DND-41 (cell line): ENCODE measurements around the gene SAMD4B.

ENCODE experiments used
- CTCF ChIP-seq: IDR thresholded peaks from 2 replicates; pipeline ENCODE4 v1.5.1; 2012; ENCODE audit warnings: borderline replicate concordance, low read length, moderate library complexity, mild to moderate bottlenecking; ENCODE audit not compliant: poor library complexity, severe bottlenecking; ENCODE audit errors: extremely low read depth
- EZH2 ChIP-seq: IDR thresholded peaks from 3 replicates; pipeline ENCODE4 v1.6.1; 2012; ENCODE audit warnings: borderline replicate concordance, low read depth, mild to moderate bottlenecking, moderate library complexity, low read length, inconsistent platforms; ENCODE audit not compliant: severe bottlenecking

GRCh38 chr19:39407410-39407659, 65.1 kb downstream of the SAMD4B start:
- TF ChIP-seq CTCF (no peak), EZH2 (no peak)
